HCT116 (cell line): ENCODE measurements around the gene RMDN2. TPM values are rescaled to one million over a fixed set of nuclear protein-coding genes. Genes with fewer than 3 reads are reported as not detected.
"Not testable (repeated sequence)": the region's sequence is repeated elsewhere in the genome, so short reads cannot be mapped to it uniquely, and the experiment has no call there.

Experiments
- ATAC-seq: fragments of 200-7000 bp; cut with Tn5 transposase; 2 replicates; pipeline ENCODE4 v1.9.1; 2020; ENCODE audit warnings: mild to moderate bottlenecking, moderate library complexity
- BruUV-seq: library from RNA; stranded (reverse); fragments of 400-500 nt; replicated peaks from 2 replicates; lab custom pipeline; 2021; lab: Mats Ljungman, UMichigan
- CTCF ChIA-PET: fragments of 300-600 bp; sonication (Branson Sonifier 250); formaldehyde crosslinking; loops from one replicate; lab custom pipeline; 2021; ENCODE audit warnings: antibody characterized with exemption; lab: Charles Lee
- POLR2A ChIA-PET: fragments of 300-600, 350-600 bp; sonication (Branson Sonifier 250); formaldehyde crosslinking; loops from one replicate; lab custom pipeline; 2021; ENCODE audit warnings: antibody characterized with exemption; lab: Charles Lee
- RAD21 ChIA-PET, 2 experiments: fragments of 300-600 bp; sonication (Branson Sonifier 250); formaldehyde crosslinking; loops; one replicate each; lab custom pipeline; 2023; ENCODE audit warnings: low total read pairs in 2 of 2; ENCODE audit not compliant: uncharacterized antibody in 2 of 2, unreplicated experiment in 2 of 2, low non-redundant PET in 1 of 2; lab: Charles Lee
- DNase-seq: peaks from one replicate; pipeline ENCODE4 v3.0.0-alpha.2; 2010; ENCODE audit warnings: low read depth, low spot score
- H2AFZ ChIP-seq: fragments of 200-600 bp; shearing (Covaris generic), sonication (generic); 2 replicates; pipeline ENCODE4 v1.6.1; 2017; ENCODE audit warnings: low read depth, mixed run types, mixed read lengths, antibody characterized with exemption, low read length; ENCODE audit not compliant: poor library complexity, severe bottlenecking
- H3K27ac ChIP-seq: 2 replicates; pipeline ENCODE4 v1.5.1; 2012; ENCODE audit warnings: low read depth, low read length
- H3K27me3 ChIP-seq: fragments of 200-600 bp; sonication (generic); 2 replicates; pipeline ENCODE4 v1.6.1; 2016; ENCODE audit warnings: mixed run types, low read length, mixed read lengths; ENCODE audit not compliant: insufficient read depth
- H3K36me3 ChIP-seq, 2 experiments: fragments of 200-500 bp in 1 of 2; fragments of 200-600 bp in 1 of 2; sonication (Bioruptor generic) in 1 of 2; sonication (generic) in 1 of 2; 2 replicates each; pipeline versions ENCODE4 v1.5.1 to v1.6.1; 2014 to 2016; ENCODE audit warnings: low read length in 2 of 2, inconsistent platforms in 1 of 2, mixed read lengths in 1 of 2, mixed run types in 1 of 2; ENCODE audit not compliant: insufficient read depth in 2 of 2, control insufficient read depth in 1 of 2
- H3K4me1 ChIP-seq, 2 experiments: fragments of 200-600 bp in 1 of 2; sonication (generic) in 1 of 2; 2 replicates each; pipeline versions ENCODE4 v1.5.1 to v1.6.1; 2012 to 2017; ENCODE audit warnings: low read length in 2 of 2, inconsistent platforms in 1 of 2, mild to moderate bottlenecking in 1 of 2, mixed read lengths in 1 of 2, mixed run types in 1 of 2, moderate library complexity in 1 of 2; ENCODE audit not compliant: insufficient read depth in 2 of 2, control insufficient read depth in 1 of 2
- H3K4me2 ChIP-seq: fragments of 200-600 bp; sonication (generic); 2 replicates; pipeline ENCODE4 v1.6.1; 2017; ENCODE audit warnings: mixed run types, low read length, mixed read lengths
- H3K4me3 ChIP-seq, 2 experiments: fragments of 200-600 bp in 1 of 2; sonication (generic) in 1 of 2; replicated peaks in 1 of 2; 2 replicates each; pipeline ENCODE4 v1.5.1; 2011 to 2016; ENCODE audit warnings: low read length in 2 of 2, control low read depth in 1 of 2, low read depth in 1 of 2, mild to moderate bottlenecking in 1 of 2, mixed read lengths in 1 of 2, mixed run types in 1 of 2
- H3K79me2 ChIP-seq: fragments of 200-600 bp; sonication (generic); 2 replicates; pipeline ENCODE4 v1.6.1; 2017; ENCODE audit warnings: mild to moderate bottlenecking, mixed run types, low read length, moderate library complexity, mixed read lengths; ENCODE audit not compliant: insufficient read depth
- H3K9ac ChIP-seq: fragments of 200-600 bp; sonication (generic); 2 replicates; pipeline ENCODE4 v1.6.1; 2016; ENCODE audit warnings: low read length, mixed read lengths
- H3K9me2 ChIP-seq: fragments of 200-600 bp; sonication (generic), shearing (Covaris generic); 2 replicates; pipeline ENCODE4 v1.6.1; 2017; ENCODE audit warnings: mixed run types, mild to moderate bottlenecking, moderate library complexity; ENCODE audit not compliant: insufficient read depth
- H3K9me3 ChIP-seq, 2 experiments: fragments of 200-500 bp in 1 of 2; fragments of 200-600 bp in 1 of 2; sonication (Bioruptor generic) in 1 of 2; sonication (generic) in 1 of 2; 2 replicates each; pipeline ENCODE4 v1.6.1; 2014 to 2017; ENCODE audit warnings: low read length in 2 of 2, mixed read lengths in 2 of 2, inconsistent platforms in 1 of 2, low read depth in 1 of 2, mild to moderate bottlenecking in 1 of 2, mixed run types in 1 of 2, moderate library complexity in 1 of 2; ENCODE audit not compliant: control insufficient read depth in 1 of 2, insufficient read depth in 1 of 2
- H4K20me1 ChIP-seq: fragments of 200-600 bp; sonication (generic), shearing (Covaris generic); 2 replicates; pipeline ENCODE4 v1.6.1; 2017; ENCODE audit warnings: mixed run types, mild to moderate bottlenecking, moderate library complexity; ENCODE audit not compliant: insufficient read depth
- CBX3 ChIP-seq: IDR thresholded peaks from 2 replicates; pipeline ENCODE4 v1.6.1; 2012; ENCODE audit warnings: low read depth
- CTCF ChIP-seq, 3 experiments: fragments of 200-600 bp in 1 of 3; sonication (generic) in 1 of 3; IDR thresholded peaks in 2 of 3; conservative IDR thresholded peaks in 1 of 3; 2 replicates each; pipeline ENCODE4 v1.5.1; 2012 to 2017; ENCODE audit warnings: low read depth in 2 of 3, low read length in 2 of 3, antibody characterized with exemption in 1 of 3, borderline replicate concordance in 1 of 3, control low read depth in 1 of 3, mild to moderate bottlenecking in 1 of 3, mixed read lengths in 1 of 3, mixed run types in 1 of 3, moderate library complexity in 1 of 3; ENCODE audit not compliant: insufficient read depth in 1 of 3
- EGR1 ChIP-seq: IDR thresholded peaks from 2 replicates; pipeline ENCODE4 v1.6.1; 2012; ENCODE audit warnings: low read depth
- ELF1 ChIP-seq: IDR thresholded peaks from 2 replicates; pipeline ENCODE4 v1.6.1; 2012; ENCODE audit warnings: low read depth, borderline replicate concordance
- EZH2phosphoT487 ChIP-seq: fragments of 200-600 bp; IDR thresholded peaks from 2 replicates; pipeline ENCODE4 v1.6.1; 2018; ENCODE audit warnings: antibody characterized with exemption, borderline replicate concordance
- FOSL1 ChIP-seq: IDR thresholded peaks from 2 replicates; pipeline ENCODE4 v1.6.1; 2012; ENCODE audit warnings: low read depth
- JUND ChIP-seq: IDR thresholded peaks from 2 replicates; pipeline ENCODE4 v1.6.1; 2012
- MAX ChIP-seq: IDR thresholded peaks from 2 replicates; pipeline ENCODE4 v1.6.1; 2012
- POLR2AphosphoS5 ChIP-seq: IDR thresholded peaks from 2 replicates; pipeline ENCODE4 v1.6.1; 2011; ENCODE audit warnings: mild to moderate bottlenecking, low read depth, low read length, moderate library complexity
- RAD21 ChIP-seq: IDR thresholded peaks from 2 replicates; pipeline ENCODE4 v1.6.1; 2012; ENCODE audit warnings: low read depth, mild to moderate bottlenecking
- REST ChIP-seq: IDR thresholded peaks from 2 replicates; pipeline ENCODE4 v1.6.1; 2012; ENCODE audit warnings: low read depth
- SIN3A ChIP-seq: IDR thresholded peaks from 2 replicates; pipeline ENCODE4 v1.6.1; 2012; ENCODE audit warnings: low read depth
- SRF ChIP-seq: IDR thresholded peaks from 2 replicates; pipeline ENCODE4 v1.6.1; 2012; ENCODE audit warnings: low read depth
- YY1 ChIP-seq: IDR thresholded peaks from 2 replicates; pipeline ENCODE4 v1.6.1; 2011; ENCODE audit warnings: low read length, low read depth, moderate library complexity, mild to moderate bottlenecking; ENCODE audit not compliant: insufficient replicate concordance; ENCODE audit errors: extremely low read depth
- ZFX ChIP-seq: fragments of 450-650 bp; IDR thresholded peaks from 2 replicates; pipeline ENCODE4 v1.6.1; 2017
- ZNF274 ChIP-seq: fragments of 200-500 bp; sonication (Bioruptor generic); IDR thresholded peaks from 2 replicates; pipeline ENCODE4 v1.6.1; 2014; ENCODE audit warnings: mild to moderate bottlenecking, low read depth, low read length, inconsistent platforms
- intact Hi-C: fragments of 100-400 bp; cut with micrococcal nuclease; formaldehyde crosslinking; loops from 2 replicates; pipeline ENCODE4 v1.10.0; 2022
- total RNA-seq: library from RNA; stranded (reverse); gene quantifications from one replicate; pipeline ENCODE4 v1.2.1, GENCODE V29; 2021; ENCODE audit not compliant: unreplicated experiment

The RMDN2 gene
- total RNA-seq, 1 experiment from 2014 or later: 4.5 TPM

GRCh38 chr2:37947306-37947705 lies 22.2 kb downstream of the RMDN2 start:
- Histone ChIP-seq H3K9me2 (no peaks in the 10 kb centered on the region), H3K4me1 (no peaks in the 10 kb centered on the region), H3K27ac (no peak overlapping the region), H2AFZ (no peak overlapping the region), H3K9ac (no peak overlapping the region), H3K36me3 (no peaks in the 10 kb centered on the region), H3K79me2 (no peaks in the 10 kb centered on the region)
- intact Hi-C loops: no loop called here
- POLR2A ChIA-PET: no interaction called here
- no peak for ATAC-seq
- DNase-seq: no peak
- BruUV-seq: no TSS peak
- no peak for TF ChIP-seq ELF1
- no peak for TF ChIP-seq EGR1
- TF ChIP-seq SRF: no peak
- TF ChIP-seq CBX3: no peak
- TF ChIP-seq SIN3A: no peak
- no peak for TF ChIP-seq POLR2AphosphoS5
- TF ChIP-seq FOSL1: no peak
- TF ChIP-seq ZNF274: no peak
- no peak for TF ChIP-seq MAX
- TF ChIP-seq JUND: no peak
- no peak for TF ChIP-seq EZH2phosphoT487
- TF ChIP-seq ZFX: no peak
- TF ChIP-seq REST: no peak
- TF ChIP-seq RAD21: no peak
- no peak for TF ChIP-seq CTCF (IDR thresholded peaks at IDR 0.05 in 2 of 3, conservative IDR thresholded peaks at IDR 0.05 in 1 of 3; ENCODE audit: borderline replicate concordance in 1 of 3, insufficient read depth in 1 of 3, low read depth in 2 of 3, low read length in 2 of 3)
- no peak for TF ChIP-seq YY1
- TF ChIP-seq, all 23 proteins: peak for 0
- no peaks in the 10 kb centered on the region for H4K20me1 ChIP-seq
- no peaks in the 10 kb centered on the region for H3K27me3 ChIP-seq
- no peak overlapping the region for H3K4me3 ChIP-seq
- H3K9me3 ChIP-seq: no peaks in the 10 kb centered on the region
- no peak overlapping the region for H3K4me2 ChIP-seq
- RAD21 ChIA-PET: no interaction called here
- CTCF ChIA-PET: no interaction called here

- H3K9ac ChIP-seq, H3K4me3 ChIP-seq, H4K20me1 ChIP-seq, H3K9me3 ChIP-seq, RAD21 ChIA-PET, CTCF ChIA-PET, H3K9me2 ChIP-seq, DNase-seq, BruUV-seq, H3K79me2 ChIP-seq, POLR2A ChIA-PET, H2AFZ ChIP-seq, H3K27me3 ChIP-seq, H3K4me2 ChIP-seq, ATAC-seq, H3K4me1 ChIP-seq, intact Hi-C loops, H3K36me3 ChIP-seq, H3K27ac ChIP-seq: not testable (repeated sequence)
Observed at GRCh38 chr2:37962018-37962739, 37.1 kb downstream of the RMDN2 start.
